Right kidney (tissue), 1 donor: ENCODE measurements around the gene SLAMF7.
"Not testable (repeated sequence)": the region's sequence is repeated elsewhere in the genome, so short reads cannot be mapped to it uniquely, and the experiment has no call there.

Experiments used
- DNase-seq: peaks from one replicate; pipeline ENCODE4 v3.0.0-alpha.2; 2016

The SLAMF7 gene

DNA sequence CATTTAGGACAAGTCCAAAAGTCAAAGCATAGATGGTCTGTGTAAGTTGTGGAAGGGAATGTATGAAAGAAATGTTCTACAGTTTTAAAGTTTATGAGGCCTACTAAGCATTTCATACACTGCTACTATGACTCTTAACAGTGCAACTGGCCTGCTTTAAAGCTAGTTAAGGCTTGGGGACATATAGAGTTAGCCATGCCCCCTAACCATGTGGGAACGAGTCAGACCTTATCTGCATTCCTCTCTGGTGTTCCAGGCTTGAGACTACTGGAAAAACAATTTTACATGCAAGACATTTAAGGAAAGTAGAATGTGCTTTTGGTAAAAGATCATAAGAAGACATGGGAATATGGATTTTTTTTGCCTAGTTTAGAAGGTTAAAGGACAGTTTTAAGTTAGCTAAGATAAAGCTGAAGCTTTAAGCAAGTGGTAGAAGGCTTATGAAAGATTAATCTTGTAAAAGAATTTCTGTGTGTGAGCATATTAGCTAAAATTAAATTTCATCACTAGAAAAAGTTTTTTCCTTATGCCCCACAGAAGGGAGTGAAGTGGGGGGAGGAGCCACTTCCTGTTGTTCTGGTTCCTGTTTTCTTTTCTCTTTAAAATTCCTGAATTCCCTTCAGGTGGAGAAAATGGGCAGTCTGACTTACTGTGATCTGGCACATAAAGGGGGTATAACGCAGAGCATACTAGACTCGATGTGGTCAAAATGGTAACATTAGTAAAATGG is 18.5 kb upstream of the SLAMF7 start:
- DNase-seq = no peak

DNA sequence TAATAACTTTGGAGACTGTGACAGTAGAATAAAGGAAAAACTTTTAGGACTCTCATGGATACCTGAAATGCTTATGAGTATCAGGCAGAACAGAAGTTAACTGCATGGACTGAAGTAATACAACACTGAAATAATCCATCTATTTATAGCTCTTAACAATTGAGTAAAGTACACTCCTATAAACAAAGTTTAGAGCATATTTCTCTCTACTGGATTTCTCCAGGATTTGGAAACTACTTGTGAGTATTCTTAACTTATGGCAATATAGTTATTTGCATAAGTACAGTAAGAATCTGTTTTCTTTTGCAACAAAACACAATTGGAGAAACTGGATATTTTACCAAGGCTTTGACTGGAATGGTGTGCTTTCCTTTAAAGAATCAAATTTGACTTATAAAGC is 17.6 kb upstream of the SLAMF7 start:
- no peak for DNase-seq

DNA sequence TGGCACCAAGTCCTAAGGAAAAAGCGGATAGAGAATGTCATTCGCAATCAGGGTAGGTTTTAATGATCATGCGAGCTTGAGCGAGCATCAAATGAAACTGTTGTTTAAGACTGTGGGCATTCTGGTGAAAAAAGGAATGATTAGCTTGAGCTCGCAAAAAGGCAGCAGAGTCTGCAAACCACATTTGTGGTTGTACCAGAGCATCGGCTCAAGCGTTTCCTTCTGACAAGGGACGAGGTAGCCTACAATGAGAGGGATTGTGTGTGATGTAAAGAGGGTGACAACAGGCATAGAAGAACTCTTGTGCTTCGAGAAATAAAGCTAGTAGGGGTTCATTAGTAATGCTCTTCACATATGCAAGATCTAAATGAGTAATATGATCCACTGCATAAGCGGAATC is 16.3 kb upstream of the SLAMF7 start:
- DNase-seq = no peak

DNA sequence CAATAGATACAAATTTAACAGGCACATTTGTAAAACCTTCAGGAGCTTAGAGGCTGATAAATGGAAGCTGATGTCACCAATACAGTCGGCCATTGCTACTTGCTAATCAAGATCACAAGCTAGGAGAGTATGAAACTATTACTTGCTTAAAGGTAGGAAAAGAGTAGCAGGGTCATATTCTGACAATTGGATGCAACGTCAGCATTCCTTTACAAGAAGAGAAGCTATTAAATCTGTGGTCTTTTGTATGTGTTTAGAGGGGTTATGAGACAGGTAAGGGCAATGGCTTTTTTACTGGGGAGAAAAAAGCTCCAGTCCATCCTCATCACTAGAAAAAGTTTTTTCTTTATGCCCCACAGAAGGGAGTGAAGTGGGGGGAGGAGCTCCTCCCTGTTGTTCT is 15.7 kb upstream of the SLAMF7 start:
- no peak for DNase-seq

DNA sequence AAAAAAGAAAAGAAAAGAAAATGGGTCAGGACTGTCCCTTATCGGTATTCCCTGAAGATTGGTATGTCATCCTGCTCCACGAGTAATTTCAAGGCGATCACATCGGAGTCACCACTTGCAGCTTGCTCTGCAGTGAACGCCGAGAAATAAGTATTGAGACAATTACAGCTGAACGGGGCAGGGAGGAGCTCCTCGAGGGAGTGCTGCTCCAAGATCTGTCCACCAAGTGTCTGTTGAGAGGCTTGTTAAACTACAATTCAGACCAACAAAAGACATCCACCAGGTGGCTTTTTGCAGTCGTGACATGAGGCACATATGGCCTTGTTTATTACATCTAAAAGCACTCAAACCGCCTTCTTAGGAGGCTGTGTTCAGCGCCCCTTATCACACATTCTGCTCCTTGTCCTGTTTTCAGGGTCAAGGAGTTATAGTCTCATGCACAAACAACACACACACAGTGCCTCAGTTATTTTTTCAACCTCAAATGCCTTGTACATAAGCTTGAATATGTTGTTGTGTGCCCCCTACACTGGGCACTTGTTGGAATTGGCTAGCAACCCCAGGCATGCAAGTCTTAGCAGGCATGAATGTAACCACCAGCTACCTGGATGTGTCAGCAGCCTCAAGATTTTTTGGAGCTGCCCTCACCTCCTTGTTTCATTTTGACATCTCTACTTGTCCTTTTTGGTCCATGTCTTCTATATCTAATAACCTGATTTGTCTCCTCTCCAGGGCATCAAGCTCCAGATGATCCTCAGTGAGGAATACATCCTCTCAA is 14.4 kb upstream of the SLAMF7 start:
- no peak for DNase-seq

DNA sequence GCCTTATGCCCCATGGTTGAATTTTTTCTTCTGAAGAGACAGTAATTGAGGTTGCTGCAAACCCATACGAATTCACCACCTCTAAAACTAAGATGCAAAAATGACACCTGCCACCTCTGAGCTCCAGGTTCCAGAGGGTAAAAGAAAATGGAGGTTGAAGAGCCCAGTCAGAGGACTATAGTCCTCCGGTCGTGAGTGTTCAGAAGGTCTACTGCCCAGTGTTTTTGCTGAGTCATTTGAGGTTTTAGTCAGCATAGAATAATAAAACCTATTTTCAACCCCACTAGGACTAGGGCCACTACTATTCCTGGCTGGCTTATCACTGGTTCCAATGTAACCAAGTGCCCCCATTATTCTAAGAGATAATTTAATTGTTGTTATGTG is 12.9 kb upstream of the SLAMF7 start:
- DNase-seq = no peak

DNA sequence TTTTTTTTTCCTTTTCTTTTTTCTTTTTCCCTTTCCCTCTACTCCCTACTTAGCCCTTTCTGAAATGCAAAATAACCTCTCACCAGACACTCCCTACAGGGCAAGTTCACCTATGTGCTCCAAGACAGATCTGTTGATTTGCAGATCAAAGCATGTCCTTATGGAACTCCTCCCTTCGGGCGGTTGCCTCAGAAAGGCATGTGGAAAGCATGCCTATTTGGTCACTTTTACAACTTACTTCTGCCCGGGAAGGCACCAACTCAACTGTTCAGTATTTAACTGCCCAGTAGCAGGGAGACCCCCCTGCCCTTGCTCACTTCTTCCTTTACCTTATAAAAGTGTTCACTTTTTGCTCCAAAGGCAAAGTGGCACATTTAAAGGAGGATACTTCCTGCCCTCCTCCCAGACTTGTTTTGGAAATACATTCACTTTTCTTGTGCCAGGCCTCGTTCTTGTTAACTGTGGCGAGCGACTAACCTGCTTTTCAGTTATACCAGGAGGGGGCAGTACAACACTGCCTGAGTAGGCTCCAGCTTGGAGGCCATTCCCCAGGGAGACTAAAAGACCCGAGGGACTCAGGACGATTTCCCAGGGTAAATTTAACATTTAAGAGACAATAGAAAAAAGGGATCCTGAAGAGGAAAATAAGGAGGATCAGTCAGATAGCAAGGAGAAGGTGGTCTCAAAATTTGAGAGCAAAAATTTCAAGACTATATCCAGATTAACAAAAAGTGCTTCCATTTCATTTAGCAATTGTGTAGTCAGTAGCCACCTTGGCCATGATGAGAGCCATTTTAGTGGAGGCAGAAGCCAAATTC is 12.3 kb upstream of the SLAMF7 start:
- peak; percentile 30 for DNase-seq

DNA sequence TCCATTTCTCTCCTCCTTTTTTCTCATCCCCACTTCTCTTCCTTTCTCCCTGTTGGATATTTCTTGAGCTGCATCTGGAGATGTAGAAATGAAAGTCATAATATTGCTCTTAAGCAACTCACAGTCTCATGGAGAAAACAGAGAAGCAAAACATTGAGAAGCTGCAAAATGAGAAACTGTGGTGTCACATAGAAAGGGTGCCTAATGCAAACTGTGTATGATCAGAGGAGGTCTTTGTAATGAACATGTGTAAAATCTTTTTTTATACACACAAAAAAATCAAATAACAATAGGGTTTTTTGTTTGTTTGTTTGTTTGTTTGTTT is 11.8 kb upstream of the SLAMF7 start:
- no peak for DNase-seq

DNA sequence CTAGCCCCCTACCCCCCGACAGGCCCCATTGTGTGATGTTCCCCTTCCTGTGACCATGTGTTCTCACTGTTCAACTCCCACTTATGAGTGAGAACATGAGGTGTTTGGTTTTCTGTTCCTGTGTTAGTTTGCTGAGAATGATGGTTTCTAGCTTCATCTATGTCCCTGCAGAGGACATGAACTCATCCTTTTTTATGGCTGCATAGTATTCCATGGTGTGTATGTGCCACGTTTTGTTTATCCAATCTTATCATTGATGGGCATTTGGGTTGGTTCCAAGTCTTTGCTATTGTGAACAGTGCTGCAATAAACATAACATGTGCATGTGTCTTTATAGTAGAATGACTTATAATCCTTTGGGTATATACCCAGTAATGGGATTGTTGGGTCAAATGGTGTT is 7.5 kb upstream of the SLAMF7 start:
- not testable (repeated sequence) for DNase-seq

DNA sequence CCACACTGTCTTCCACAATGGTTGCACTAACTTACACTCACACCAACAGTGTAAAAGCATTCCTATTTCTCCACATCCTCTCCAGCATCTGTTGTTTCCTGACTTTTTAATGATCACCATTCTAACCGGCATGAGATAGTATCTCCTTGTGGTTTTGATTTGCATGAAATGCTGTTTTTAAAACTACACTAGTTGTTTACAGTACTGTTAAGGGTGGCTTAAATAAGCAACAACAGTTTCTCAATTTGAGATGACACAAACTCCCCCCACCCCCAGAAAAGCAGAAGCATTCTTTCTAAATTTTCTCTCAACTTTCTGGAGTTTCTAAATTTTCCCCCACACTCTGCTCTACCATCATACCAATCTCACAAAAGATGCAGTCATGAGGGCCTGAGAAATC is 7.1 kb upstream of the SLAMF7 start:
- DNase-seq = no peak

DNA sequence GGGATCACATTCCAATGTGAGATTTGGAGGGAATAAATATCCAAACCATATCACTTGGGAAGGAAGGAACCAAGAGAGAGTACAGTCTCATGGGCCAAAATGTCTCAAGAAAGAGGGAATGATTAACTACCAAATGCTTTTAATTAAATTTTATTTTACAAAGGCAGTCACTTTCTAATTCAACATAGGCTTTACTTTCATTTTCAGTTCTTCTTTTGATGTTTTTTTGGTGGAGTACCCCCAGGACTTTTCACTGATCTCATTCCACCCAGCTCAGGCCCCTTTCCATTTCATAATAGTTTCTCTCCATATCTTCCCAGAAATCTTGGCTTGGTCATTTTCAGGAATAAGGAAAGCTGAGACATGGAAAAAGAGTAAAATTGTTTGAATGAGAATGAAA is 5.1 kb upstream of the SLAMF7 start:
- no peak for DNase-seq

DNA sequence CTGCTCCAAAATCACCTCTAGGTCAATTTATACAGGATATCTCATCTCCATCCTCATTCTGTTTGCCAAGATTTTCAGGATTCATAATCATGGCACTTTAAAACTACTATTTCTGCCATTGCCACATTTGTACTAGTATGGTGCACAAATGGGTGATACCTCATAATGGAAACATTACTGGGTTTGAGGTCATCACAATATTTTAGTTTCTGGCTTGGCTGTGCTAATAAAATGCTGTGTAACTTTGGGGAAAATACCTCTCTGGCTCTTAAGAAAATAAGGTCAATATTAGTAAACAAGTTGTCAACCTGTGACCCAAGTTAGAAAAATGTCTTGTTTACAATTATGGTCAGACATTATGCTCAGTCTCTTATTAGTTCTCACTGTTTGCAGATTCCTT is 4.7 kb upstream of the SLAMF7 start:
- no peak for DNase-seq

DNA sequence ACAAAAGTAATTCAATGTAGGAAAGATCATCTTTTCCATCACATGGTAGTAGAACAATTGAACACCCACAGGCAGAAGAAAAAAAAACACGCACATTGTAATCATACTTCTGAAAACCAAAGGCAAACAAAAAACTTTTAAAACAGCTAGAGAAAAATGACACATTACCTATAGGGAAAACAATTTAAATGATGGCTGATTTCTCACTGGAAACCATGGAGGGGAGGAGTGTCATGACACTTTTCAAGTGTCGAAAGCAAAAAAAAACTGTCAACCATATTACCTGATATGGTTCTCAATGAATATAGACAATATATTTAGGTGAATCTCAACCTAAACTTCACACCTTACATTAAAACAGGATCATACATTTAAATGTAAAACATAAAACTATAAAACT is 776 bp upstream of the SLAMF7 start:
- DNase-seq = no peak

DNA sequence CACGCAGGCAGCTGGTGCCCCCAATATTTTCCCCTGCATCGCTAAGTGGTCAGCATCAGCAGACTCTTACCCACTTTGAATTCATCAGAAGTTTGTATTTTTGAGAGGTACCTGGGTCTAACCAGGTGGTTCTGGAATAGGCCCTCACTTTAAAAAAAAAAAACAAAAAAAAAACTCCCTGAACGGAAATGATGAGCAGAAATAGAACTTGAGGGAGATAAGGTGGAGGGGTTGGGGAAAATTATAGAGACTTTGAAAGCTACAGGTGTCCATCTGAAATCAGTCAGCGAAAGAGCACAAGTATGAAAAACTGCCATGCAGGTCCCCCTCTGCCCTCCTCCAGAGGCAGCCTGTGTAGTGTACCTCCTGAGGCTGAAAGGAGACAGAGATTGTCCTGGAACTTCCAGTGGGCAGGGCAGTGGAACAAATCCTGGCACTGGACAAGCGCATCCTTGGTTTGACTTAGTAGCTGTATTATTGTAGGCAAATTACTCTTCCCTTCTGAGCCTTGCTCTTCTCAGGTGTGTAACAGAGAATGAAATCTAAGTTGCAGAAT is 1.2 kb downstream of the SLAMF7 start:
- DNase-seq = no peak

DNA sequence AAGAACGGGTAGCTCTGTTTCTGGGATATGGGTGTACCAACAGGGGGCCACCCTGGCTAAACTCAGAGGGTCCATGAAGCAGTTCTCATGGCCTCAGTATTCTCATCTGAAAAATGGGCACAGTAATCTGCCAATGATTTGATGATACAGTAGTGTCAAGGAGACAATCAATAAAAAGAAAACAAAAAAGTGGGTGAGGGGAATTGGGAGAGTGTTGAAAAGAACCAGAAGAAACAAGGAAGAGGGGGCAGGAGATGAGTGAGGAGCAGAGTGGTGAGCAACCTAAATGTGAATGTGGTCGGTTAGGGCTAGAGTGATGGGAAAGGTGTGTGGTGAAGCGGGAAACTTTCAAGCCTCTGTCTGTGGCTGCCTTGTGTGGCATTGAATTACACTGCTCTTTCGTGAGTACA is 2.0 kb downstream of the SLAMF7 start:
- DNase-seq = no peak

DNA sequence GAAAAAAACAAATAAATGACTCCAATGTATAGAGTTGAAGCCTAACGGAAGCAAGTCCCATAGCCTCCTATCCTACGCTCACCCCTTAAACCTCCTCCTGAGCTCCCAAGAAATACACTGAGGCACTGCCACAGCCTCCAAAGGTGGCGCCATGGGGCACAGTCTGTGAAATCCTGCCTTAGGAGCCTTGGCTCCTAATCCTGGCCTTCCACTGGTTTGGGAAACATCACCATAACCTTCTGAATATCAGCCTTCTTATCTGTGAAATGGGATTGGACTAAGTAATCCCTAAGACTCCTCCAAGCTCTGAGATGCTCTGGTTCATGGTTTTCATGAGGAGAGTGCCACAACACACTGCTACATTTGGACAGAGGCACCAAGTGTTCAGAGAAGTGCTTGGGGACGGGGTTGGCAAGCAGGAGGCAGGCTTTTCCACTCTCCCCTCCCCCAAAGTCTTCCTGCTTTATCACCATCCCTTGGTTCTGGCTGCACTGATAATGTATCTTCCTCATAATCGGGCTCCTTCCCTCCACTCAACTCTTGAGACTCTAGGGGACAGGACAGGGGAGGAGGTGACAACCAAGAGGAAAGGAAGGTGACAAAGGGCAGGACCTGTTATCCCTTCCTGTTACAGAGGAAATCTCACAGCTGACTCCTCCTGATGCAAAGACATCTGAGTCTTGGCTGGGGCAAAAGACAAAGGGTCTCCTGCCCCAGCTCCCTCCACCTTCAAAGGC is 2.7 kb downstream of the SLAMF7 start:
- no peak for DNase-seq

DNA sequence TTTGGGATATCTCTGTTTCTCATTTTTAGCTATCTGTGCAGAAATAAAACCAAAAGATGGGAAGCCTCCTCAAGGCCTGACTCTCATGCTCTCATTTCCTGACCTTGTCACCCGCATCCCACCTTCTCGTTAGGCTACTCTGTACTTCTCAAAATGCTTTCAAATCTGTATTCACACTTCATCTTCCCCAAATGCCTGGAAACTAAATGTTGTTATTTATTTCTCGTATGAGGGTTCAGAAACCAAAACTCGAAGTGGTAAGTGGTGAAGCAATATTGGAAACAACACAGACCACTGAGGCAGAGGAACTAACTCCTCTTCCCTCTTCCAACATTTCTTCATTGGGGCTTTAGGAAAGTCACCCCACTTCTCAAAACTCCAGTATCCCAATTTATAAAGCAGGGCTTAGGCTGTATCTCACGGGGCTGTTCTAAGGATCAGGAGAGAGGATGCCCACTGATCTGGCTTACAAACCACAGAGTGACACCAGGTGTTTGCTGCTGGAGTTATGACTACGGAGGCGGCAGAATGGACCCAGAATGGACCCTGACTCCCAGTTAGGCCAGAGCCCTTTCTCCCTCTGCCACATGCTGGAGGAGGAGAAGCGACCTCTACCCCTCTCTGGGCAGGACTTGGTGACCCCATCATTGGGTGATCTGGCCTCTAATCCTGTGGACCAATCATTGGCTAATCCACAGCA is 3.5 kb downstream of the SLAMF7 start:
- DNase-seq = no peak

DNA sequence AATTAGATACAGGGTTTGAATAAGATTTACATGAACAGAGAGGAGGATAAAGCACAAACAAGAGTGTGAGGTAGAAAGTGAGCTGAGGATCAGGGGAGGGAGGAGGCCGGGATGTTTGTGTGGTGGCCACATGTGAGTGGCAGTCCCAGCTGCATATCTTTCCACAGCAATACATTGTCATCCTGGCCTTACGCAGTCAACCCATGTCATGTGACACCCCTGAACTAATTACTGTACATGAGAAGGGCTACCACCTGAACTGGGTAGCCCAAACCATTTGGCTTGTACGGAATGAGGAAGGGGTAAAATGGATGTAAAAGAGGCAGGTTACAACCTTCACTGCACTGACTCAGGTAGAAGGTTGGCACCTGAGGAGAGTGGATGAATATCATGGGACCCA is 4.2 kb downstream of the SLAMF7 start:
- no peak for DNase-seq

DNA sequence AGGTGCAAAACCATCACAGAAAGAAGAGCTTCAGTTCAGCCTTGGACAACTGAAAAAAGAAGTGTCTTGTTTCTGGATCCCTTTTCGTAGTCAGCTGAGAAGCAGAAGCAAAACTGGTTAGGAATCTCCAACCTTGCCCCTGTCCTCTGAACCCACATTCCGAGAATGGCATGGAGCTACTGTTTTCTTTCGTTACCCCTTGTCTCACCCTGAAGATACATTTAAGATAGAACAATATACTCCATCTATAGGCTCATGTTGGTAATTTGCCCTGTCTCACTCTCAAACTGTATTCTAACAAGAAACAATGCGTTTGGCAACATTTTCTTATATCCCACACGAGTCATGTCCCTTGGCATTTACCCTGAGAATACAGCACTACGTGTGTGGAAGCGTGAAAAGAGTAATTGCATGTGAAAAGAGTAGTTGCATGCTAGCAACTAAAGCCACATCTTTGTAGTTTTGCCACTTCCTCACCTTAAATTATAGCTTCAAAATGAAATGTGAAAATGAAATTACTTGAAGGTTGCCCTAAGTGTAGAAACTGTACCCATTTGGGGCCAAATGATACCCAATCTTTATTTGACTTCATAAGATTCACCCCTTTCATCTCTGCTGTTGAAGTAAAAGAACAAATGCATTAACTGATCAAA is 5.3 kb downstream of the SLAMF7 start:
- no peak for DNase-seq

DNA sequence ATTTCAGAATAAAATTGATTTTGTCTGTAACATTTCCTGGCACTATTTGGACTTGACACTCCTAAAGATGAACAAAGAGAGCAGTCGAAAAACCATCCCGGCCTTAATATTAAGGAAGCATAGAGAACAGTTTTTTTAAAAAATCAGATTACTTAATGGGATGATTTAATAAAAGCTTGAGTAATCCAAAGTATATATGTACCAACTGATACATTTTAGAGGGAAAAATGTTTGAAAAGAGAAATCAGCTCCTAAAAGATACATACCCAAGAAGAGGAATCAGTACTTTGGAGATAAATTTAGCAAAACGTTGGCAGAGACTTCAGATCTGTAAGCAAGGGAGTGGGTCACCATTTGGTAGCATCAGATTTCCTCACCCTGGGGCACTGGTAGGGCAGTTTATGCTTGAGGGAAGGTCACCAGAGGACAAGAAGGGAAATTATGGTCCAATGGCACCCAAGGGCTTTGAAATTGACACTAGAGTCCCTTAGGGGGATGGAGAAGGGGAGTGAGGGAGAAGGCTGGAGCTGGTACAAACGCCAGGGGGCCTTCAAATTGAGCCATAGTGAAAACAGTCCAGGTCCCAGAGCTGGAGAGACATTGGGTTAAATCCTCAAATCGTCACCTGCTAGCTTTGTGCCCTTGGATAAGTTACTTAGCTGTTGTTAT is 5.9 kb downstream of the SLAMF7 start:
- no peak for DNase-seq

DNA sequence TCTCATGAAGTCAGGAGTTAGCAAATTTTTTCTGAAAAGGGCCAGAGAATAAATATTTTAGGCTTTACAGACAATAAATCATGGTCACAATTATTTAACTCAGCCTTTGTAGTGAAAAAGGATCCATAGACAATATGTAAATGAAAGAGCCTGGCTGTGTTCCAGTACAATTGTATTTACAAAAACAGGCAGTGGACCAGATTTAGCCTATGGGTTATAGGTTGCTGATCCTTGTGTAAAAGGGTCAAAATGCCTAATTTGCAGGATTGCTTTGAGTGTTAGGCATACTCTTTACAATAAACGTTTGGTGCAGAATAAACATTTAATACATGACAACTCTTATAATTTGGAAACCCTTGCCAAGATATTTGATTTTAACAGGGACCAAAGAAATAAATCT is 6.5 kb downstream of the SLAMF7 start:
- no peak for DNase-seq
